Smooth muscle cell of the umbilical artery (primary cell): ENCODE results near the gene SLC39A11. TPM values are rescaled to one million over a fixed set of nuclear protein-coding genes. Genes with fewer than 3 reads are reported as not detected.

Experiments
- total RNA-seq: library from RNA; depleted of rRNA; stranded (reverse); fragments of >200 nt; gene quantifications from 2 replicates; pipeline ENCODE4 v1.2.3, GENCODE V29; 2014

Gene SLC39A11, protein sequence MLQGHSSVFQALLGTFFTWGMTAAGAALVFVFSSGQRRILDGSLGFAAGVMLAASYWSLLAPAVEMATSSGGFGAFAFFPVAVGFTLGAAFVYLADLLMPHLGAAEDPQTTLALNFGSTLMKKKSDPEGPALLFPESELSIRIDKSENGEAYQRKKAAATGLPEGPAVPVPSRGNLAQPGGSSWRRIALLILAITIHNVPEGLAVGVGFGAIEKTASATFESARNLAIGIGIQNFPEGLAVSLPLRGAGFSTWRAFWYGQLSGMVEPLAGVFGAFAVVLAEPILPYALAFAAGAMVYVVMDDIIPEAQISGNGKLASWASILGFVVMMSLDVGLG
- total RNA-seq = 37.9 and 45.7 TPM in 2 replicates

DNA sequence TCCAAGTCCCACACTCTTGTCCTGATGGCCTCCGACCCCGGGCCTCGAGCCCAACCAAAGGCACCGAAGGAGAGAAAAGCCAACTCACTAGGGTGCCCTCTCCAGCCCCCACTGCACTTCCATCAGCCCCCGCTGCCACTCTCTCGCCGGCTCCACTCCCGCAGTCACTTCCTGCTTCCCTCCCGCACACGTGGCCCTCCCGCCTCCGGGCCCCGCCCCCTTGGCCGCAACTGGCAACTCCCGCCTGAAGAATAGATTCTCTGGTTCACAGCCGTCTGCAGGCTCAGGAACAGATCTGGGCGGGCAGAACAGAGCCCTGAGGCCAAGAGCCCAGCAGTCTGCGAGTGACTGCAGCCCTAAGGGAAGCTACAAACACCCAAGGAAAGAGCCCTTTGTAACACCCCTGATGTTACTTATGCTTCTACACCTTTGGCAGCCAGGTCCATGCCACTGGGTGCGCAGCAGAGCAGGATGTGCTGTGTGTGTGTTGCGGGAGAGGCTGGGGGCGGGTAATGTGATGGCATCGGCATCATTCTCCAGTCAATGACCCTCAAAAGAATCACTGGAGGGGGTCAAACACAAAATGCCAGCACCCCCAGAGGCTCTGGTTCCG, at the start of gene SLC39A11:
Gene SLC39A11, minus strand, starts transcription at position 166 of the 613 bp plus-strand sequence. CDS start 3,924 bp downstream, outside the sequence.

Other genes starting within 250 kb of the SLC39A11 start
- gene SSTR2, start 72.3 kb upstream of the SLC39A11 start, total RNA-seq = under 0.01 TPM in 2 replicates
- gene COG1, start 100.4 kb upstream of the SLC39A11 start, total RNA-seq = 20.5 and 29.9 TPM in 2 replicates
- not detected in 2 replicates for gene CPSF4L, start 169.2 kb upstream of the SLC39A11 start, total RNA-seq
- 27.0 and 54.2 TPM in 2 replicates for gene CDC42EP4, start 219.3 kb upstream of the SLC39A11 start, total RNA-seq